ENCODE results near the gene ZSWIM8.

Gene ZSWIM8

GRCh38 chr10:73802276-73802991 lies 17.0 kb downstream of the ZSWIM8 start:
- no peak for TF ChIP-seq CTCF (IDR thresholded peaks at IDR 0.05)

GRCh38 chr10:73803680-73804286 lies 18.4 kb downstream of the ZSWIM8 start:
- TF ChIP-seq CTCF (IDR thresholded peaks at IDR 0.05) = no peak

- TF ChIP-seq CTCF (IDR thresholded peaks at IDR 0.05) = no peak
Measured at GRCh38 chr10:73806176-73806950, 21.0 kb downstream of the ZSWIM8 start.

GRCh38 chr10:73807471-73807870 lies 22.1 kb downstream of the ZSWIM8 start:
- no peak for TF ChIP-seq CTCF (IDR thresholded peaks at IDR 0.05)

- no peak for TF ChIP-seq CTCF (IDR thresholded peaks at IDR 0.05)
Measured at GRCh38 chr10:73808021-73808815, 22.8 kb downstream of the ZSWIM8 start.

GRCh38 chr10:73809061-73809818 lies 23.8 kb downstream of the ZSWIM8 start:
- TF ChIP-seq CTCF (IDR thresholded peaks at IDR 0.05) = no peak

All from LNCAP (cell line).